ENCODE results near the gene SPTBN5. TPM values are rescaled to one million over a fixed set of nuclear protein-coding genes. Genes with fewer than 3 reads are reported as not detected.

SPTBN5 gene
- total RNA-seq, 4 donors from 2014 or later, result 0.17 to 1.2 (median 0.68) TPM

DNA sequence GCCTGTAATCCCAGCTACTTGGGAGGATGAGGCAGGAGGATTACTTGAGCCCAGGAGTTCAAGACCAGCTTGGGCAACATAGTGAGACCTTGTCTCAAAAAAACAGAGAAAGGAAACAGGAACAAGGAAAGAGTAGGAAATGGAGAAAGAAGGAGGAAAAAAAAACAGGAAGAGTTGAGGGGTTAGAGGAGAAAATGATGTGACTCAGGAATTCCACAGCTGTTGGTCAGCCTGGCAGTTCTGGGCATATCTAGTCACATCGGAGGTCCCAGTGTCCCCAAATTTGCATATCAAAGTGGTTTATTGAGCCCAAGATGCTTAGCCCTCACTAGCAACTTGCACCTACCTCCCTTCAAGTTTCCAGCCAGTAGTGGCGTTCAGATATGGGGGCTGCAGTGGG is 84.7 kb downstream of the SPTBN5 start:
- WGBS, result 75% methylated on average over 2 of the region's 2 CpGs
- no peak overlapping the region for H3K4me3 ChIP-seq
- intact Hi-C loops (cut with DNase I), result no loop called here
- no peak for TF ChIP-seq POLR2AphosphoS5 (IDR thresholded peaks at IDR 0.05)
- no peak for TF ChIP-seq EP300 (IDR thresholded peaks at IDR 0.05)
- TF ChIP-seq, protein P1, sequence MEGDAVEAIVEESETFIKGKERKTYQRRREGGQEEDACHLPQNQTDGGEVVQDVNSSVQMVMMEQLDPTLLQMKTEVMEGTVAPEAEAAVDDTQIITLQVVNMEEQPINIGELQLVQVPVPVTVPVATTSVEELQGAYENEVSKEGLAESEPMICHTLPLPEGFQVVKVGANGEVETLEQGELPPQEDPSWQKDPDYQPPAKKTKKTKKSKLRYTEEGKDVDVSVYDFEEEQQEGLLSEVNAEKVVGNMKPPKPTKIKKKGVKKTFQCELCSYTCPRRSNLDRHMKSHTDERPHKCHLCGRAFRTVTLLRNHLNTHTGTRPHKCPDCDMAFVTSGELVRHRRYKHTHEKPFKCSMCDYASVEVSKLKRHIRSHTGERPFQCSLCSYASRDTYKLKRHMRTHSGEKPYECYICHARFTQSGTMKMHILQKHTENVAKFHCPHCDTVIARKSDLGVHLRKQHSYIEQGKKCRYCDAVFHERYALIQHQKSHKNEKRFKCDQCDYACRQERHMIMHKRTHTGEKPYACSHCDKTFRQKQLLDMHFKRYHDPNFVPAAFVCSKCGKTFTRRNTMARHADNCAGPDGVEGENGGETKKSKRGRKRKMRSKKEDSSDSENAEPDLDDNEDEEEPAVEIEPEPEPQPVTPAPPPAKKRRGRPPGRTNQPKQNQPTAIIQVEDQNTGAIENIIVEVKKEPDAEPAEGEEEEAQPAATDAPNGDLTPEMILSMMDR (IDR thresholded peaks at IDR 0.05), result no peak
- no peak for TF ChIP-seq POLR2A (IDR thresholded peaks at IDR 0.05; ENCODE audit: low read depth)
- peaks cover under 1 to 24% (median 22%) of the 10 kb centered on the region in 4 donors for H3K36me3 ChIP-seq
- no peaks in the 10 kb centered on the region for H3K9me3 ChIP-seq
- H3K27me3 ChIP-seq, result no peaks in the 10 kb centered on the region
- DNase-seq (ENCODE audit: extremely low spot score), result no peak
- H3K27ac ChIP-seq (replicated peaks in 1 of 4), result no peak overlapping the region
- peaks cover 25 to 67% (median 45%) of the 10 kb centered on the region in 4 donors for H3K4me1 ChIP-seq

DNA sequence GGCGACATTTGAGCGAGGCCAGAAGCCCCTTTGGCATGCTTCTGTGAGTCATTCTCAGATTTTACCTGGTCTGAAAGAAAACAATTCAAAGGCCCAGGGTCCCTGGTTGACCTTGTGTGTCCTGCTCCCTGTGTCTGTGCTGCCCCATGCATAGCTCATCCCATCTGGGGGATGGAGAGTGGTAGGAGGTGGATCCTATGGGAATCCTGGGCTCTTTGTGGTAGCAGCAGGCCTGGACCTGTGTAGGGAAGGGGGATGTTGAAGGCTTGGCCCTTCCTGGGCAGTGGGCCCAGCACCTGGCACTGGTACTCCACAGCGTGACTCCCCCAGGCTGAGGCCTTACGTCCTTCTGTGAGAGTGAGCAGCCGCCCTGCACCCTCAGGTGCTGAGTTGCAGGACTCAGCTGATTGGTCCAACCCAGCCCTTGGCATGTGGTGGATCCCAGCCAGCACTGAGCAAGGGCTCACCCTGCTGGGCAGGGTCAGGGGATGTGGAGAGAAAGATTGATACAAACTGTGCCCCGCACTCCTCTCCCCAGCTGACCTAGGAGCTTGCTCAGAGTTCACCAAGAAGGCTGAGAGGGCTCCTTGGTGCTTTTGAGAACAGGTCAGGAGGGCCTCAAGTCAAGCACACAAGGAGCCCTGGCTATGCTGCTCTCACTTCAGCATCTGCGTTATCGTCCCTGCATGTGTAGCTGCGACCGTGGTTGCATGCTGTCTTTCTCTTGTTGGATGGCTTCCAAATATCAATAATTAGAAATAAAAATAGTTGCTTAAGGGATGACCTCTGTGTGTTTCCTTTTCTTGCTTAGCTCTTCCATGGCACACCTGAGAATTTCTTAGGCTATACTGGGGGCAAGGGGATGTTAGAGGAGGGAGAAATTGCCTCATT is 87.3 kb downstream of the SPTBN5 start:
- Histone ChIP-seq H3K4me1 (peaks cover 27 to 86% (median 57%) of the 10 kb centered on the region in 4 donors), H3K27me3 (no peaks in the 10 kb centered on the region), H3K36me3 (no peaks in the 10 kb centered on the region), H3K4me3 (no peak overlapping the region), H3K27ac (replicated peaks in 1 of 4) (peak overlapping the region; percentile 77 to 87 (median 84)), H3K9me3 (no peaks in the 10 kb centered on the region)
- WGBS, result 66% methylated on average over 9 of the region's 10 CpGs
- peak; percentile 16 to 23 for TF ChIP-seq POLR2AphosphoS5 (IDR thresholded peaks at IDR 0.05)
- TF ChIP-seq EP300 (IDR thresholded peaks at IDR 0.05), result no peak
- TF ChIP-seq, protein P1 (IDR thresholded peaks at IDR 0.05), result peak in 2 of 3 experiments; percentile 4 to 26
- no peak for TF ChIP-seq POLR2A (IDR thresholded peaks at IDR 0.05; ENCODE audit: low read depth)
- intact Hi-C loops (cut with DNase I), result no loop called here
- no peak for DNase-seq (ENCODE audit: extremely low spot score)

DNA sequence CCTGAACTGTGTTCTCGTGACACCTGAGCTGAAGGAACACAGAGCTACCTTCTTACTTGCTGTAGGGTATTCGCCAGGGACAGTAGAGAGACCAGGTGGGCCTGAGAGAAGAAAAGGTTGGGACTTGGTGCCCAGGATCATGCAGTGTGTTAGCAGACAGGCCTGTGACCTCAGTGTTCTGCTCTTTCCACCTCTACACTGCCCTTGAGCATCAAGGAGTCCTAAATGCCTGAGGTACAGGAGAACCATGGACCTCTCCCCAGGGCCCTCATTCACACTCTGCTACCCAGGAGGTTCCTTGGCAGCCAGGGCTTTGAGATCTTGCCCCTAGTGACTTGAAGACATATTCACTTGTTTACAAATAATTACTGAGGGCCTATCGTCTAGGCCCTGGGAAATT is 88.1 kb downstream of the SPTBN5 start:
- Histone ChIP-seq H3K4me3 (no peak overlapping the region), H3K27me3 (no peaks in the 10 kb centered on the region), H3K4me1 (peaks cover 21 to 81% (median 50%) of the 10 kb centered on the region in 4 donors), H3K27ac (replicated peaks in 1 of 4) (peak overlapping the region; percentile 77 to 87 (median 84)), H3K9me3 (no peaks in the 10 kb centered on the region), H3K36me3 (peaks cover 0 to 7% (median 4%) of the 10 kb centered on the region in 4 donors)
- 67% methylated on average over 3 of the region's 3 CpGs for WGBS
- TF ChIP-seq POLR2AphosphoS5 (IDR thresholded peaks at IDR 0.05), result no peak
- no peak for TF ChIP-seq POLR2A (IDR thresholded peaks at IDR 0.05; ENCODE audit: low read depth)
- TF ChIP-seq EP300 (IDR thresholded peaks at IDR 0.05), result no peak
- TF ChIP-seq, protein P1 (IDR thresholded peaks at IDR 0.05), result no peak
- no peak for DNase-seq (ENCODE audit: extremely low spot score)
- intact Hi-C loops (cut with DNase I), result no loop called here

DNA sequence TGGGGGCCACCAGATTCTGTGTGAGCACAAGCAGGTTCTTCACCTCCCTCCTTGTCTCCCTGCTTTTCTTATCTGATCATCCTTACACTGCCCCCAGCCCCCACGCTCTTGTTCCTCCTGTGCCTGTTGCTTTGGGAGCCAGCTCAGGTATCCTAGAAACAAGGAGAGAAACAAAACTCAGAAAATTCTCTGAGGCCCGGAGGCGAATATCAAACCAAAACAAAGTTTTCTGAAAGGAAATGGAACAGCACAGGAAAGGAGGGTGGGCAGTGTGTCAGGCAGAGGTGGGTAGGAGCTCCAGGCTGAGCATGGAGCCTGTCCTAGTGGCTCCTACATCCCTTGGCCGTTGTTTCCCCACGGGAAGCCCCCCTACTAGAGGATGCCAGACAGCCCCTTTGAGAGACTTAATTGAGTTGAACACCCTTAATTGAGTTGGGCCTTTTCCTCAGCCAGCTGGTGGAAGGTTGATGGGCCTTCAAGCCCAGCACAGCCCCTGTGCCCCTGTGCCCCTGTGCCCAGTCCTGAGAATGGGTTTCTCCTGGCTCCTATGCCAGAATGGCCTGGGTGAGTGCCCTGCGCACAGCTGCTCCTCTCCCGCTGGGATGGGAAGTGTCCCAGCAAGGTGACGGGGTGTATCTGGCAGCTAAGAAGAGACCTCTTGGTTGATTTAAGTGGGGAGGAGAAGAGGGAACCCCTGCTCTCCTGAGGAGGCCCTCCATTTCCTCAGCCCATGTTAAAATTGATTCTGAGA is 88.8 kb downstream of the SPTBN5 start:
- 44% methylated on average over 6 of the region's 8 CpGs for WGBS
- peaks cover 21 to 75% (median 48%) of the 10 kb centered on the region in 4 donors for H3K4me1 ChIP-seq
- intact Hi-C loops (cut with DNase I), result no loop called here
- peaks cover 0 to 14% (median 10%) of the 10 kb centered on the region in 4 donors for H3K36me3 ChIP-seq
- no peaks in the 10 kb centered on the region for H3K27me3 ChIP-seq
- no peak for DNase-seq (ENCODE audit: extremely low spot score)
- H3K4me3 ChIP-seq, result no peak overlapping the region
- peak overlapping the region; percentile 77 to 87 (median 84) for H3K27ac ChIP-seq (replicated peaks in 1 of 4)
- no peak for TF ChIP-seq EP300 (IDR thresholded peaks at IDR 0.05)
- TF ChIP-seq, protein P1 (IDR thresholded peaks at IDR 0.05), result no peak
- no peak for TF ChIP-seq POLR2A (IDR thresholded peaks at IDR 0.05; ENCODE audit: low read depth)
- TF ChIP-seq POLR2AphosphoS5 (IDR thresholded peaks at IDR 0.05), result no peak
- no peaks in the 10 kb centered on the region for H3K9me3 ChIP-seq

Data from esophagus muscularis mucosa (tissue), 4 donors.